ENCODE data around the gene ADSL. TPM values are rescaled to one million over a fixed set of nuclear protein-coding genes. Genes with fewer than 3 reads are reported as not detected.

The ADSL gene
- total and polyA plus RNA-seq, 2 donors from 2014 or later = 42.5 to 57.5 TPM

DNA sequence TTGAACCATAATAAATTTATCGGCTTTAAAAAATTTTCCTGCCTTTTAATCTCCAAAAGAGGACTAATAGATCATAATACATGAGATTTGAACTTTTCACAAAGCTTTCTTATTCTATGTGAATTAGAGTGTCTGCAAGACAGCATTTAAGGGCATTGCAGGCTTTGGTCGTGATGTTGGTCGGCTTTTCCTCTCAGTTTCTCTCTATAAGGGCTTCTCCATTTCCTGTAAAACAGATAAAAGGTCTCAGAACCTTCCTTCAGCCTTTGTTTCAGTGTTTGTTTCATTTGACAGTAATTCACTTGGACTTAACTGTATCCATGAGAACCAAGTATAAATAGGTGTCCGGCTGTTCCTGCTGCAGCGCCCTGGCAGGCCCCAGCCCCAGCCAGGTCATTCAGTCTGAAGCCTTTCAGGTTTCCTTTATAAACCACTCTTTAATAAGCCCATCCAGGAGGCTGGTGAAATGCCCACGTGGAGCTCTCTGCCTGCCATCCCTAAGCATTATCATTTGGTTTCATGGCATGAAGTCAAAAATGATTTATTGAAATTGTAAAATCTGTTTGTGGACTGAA, 37.2 kb upstream of the ADSL start:
- H3K36me3 ChIP-seq (ENCODE audit: control insufficient read depth in 2 of 3, insufficient read depth in 3 of 3, low read length in 3 of 3) = peaks cover 22 to 58% (median 51%) of the 10 kb centered on the region in 3 donors
- H3K27ac ChIP-seq (ENCODE audit: low read depth in 2 of 2, low read length in 2 of 2) = no peak overlapping the region
- no peaks in the 10 kb centered on the region for H3K4me1 ChIP-seq (ENCODE audit: control insufficient read depth in 2 of 3, insufficient read depth in 2 of 3, low read depth in 1 of 3, low read length in 3 of 3)
- no peaks in the 10 kb centered on the region for H3K9me3 ChIP-seq (ENCODE audit: control insufficient read depth in 2 of 3, insufficient read depth in 1 of 3, low read length in 3 of 3)
- no peak for FAIRE-seq
- H3K27me3 ChIP-seq (ENCODE audit: control insufficient read depth, insufficient read depth, low read length) = no peaks in the 10 kb centered on the region
- no peak overlapping the region for H3K9ac ChIP-seq (ENCODE audit: low read length in 3 of 3)
- no peak for DNase-seq
- intact Hi-C loops (cut with DNase I) = no loop called here
- no peak overlapping the region for H3K4me3 ChIP-seq (ENCODE audit: low read length in 3 of 3)
- TF ChIP-seq, protein P1, sequence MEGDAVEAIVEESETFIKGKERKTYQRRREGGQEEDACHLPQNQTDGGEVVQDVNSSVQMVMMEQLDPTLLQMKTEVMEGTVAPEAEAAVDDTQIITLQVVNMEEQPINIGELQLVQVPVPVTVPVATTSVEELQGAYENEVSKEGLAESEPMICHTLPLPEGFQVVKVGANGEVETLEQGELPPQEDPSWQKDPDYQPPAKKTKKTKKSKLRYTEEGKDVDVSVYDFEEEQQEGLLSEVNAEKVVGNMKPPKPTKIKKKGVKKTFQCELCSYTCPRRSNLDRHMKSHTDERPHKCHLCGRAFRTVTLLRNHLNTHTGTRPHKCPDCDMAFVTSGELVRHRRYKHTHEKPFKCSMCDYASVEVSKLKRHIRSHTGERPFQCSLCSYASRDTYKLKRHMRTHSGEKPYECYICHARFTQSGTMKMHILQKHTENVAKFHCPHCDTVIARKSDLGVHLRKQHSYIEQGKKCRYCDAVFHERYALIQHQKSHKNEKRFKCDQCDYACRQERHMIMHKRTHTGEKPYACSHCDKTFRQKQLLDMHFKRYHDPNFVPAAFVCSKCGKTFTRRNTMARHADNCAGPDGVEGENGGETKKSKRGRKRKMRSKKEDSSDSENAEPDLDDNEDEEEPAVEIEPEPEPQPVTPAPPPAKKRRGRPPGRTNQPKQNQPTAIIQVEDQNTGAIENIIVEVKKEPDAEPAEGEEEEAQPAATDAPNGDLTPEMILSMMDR (IDR thresholded peaks at IDR 0.05; ENCODE audit: borderline replicate concordance, extremely low read depth, insufficient read depth) = no peak

DNA sequence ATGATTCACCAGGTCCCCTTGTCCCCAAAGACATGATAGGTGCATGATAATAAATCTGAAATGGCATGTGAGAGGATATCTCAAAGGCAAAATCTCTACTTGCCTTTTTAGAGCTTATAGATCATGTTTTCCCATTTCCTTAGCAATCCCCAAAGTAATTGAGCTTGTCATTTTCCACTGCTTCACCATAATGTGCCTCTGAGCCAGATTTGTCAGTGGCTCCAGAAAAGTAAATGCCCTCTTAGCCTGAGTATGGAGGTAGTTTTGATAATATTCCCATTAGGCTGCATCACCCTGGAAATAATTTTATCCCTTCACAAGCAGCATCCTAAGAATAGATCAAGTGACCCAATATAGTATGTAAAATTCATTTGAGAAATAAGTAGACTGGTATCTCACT, 36.7 kb upstream of the ADSL start:
- Histone ChIP-seq H3K4me3 (ENCODE audit: low read length in 3 of 3) (no peak overlapping the region), H3K9me3 (ENCODE audit: control insufficient read depth in 2 of 3, insufficient read depth in 1 of 3, low read length in 3 of 3) (no peaks in the 10 kb centered on the region), H3K36me3 (ENCODE audit: control insufficient read depth in 2 of 3, insufficient read depth in 3 of 3, low read length in 3 of 3) (peaks cover 22 to 63% (median 54%) of the 10 kb centered on the region in 3 donors), H3K4me1 (ENCODE audit: control insufficient read depth in 2 of 3, insufficient read depth in 2 of 3, low read depth in 1 of 3, low read length in 3 of 3) (no peaks in the 10 kb centered on the region), H3K27me3 (ENCODE audit: control insufficient read depth, insufficient read depth, low read length) (no peaks in the 10 kb centered on the region), H3K27ac (ENCODE audit: low read depth in 2 of 2, low read length in 2 of 2) (no peak overlapping the region), H3K9ac (ENCODE audit: low read length in 3 of 3) (no peak overlapping the region)
- TF ChIP-seq, protein P1 (IDR thresholded peaks at IDR 0.05; ENCODE audit: borderline replicate concordance, extremely low read depth, insufficient read depth) = no peak
- no peak for DNase-seq
- intact Hi-C loops (cut with DNase I) = no loop called here
- FAIRE-seq = no peak

DNA sequence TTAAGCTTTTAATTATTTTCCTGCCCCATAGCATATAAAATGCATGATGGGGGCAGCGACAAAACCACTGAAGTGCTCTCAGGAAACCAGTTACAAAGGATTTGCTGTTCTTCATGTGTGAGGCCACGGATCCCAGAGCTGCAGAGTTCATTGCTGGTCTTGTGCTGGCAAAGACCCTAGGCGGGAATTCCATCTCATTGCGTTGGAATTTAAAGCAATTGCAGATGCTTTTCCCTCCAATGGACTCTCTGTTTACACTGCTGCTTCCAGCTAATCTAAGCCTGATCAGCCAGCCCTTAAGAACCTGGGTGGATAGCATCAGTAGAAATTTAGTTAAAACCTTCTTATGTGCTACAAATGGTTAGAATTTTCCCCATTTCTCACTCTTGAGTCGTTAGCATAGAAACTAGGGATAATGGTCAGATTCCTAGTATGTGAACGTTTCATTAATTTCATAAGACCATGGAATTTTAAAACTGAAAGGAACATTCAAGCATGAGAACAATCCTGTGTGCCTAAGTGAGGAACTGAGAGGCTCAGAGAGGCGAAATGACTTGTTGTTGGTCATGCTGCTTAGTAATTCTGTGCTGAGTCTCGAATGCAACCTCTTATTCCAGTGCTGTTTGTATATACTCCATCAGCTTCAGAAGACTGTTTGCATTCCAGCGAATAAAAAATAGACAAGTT, 36.1 kb upstream of the ADSL start:
- H3K27ac ChIP-seq (ENCODE audit: low read depth in 2 of 2, low read length in 2 of 2) = no peak overlapping the region
- no peak for FAIRE-seq

More for the DNA sequence above, 36.1 kb upstream of the ADSL start:
- no peak overlapping the region for H3K9ac ChIP-seq (ENCODE audit: low read length in 3 of 3)
- TF ChIP-seq, protein P1 (IDR thresholded peaks at IDR 0.05; ENCODE audit: borderline replicate concordance, extremely low read depth, insufficient read depth) = no peak
- peaks cover 23 to 64% (median 54%) of the 10 kb centered on the region in 3 donors for H3K36me3 ChIP-seq (ENCODE audit: control insufficient read depth in 2 of 3, insufficient read depth in 3 of 3, low read length in 3 of 3)
- DNase-seq = no peak
- no peaks in the 10 kb centered on the region for H3K9me3 ChIP-seq (ENCODE audit: control insufficient read depth in 2 of 3, insufficient read depth in 1 of 3, low read length in 3 of 3)
- intact Hi-C loops (cut with DNase I) = no loop called here
- no peaks in the 10 kb centered on the region for H3K27me3 ChIP-seq (ENCODE audit: control insufficient read depth, insufficient read depth, low read length)
- H3K4me3 ChIP-seq (ENCODE audit: low read length in 3 of 3) = no peak overlapping the region
- H3K4me1 ChIP-seq (ENCODE audit: control insufficient read depth in 2 of 3, insufficient read depth in 2 of 3, low read depth in 1 of 3, low read length in 3 of 3) = no peaks in the 10 kb centered on the region

All from kidney (tissue), 14 donors.